ENCODE data around the gene OR10D3. TPM values are rescaled to one million over a fixed set of nuclear protein-coding genes. Genes with fewer than 3 reads are reported as not detected.

The OR10D3 gene
- total and polyA plus RNA-seq, 8 donors = not detected

- no peaks in the 10 kb centered on the region for H3K27me3 ChIP-seq
- no peak for TF ChIP-seq CTCF (IDR thresholded peaks at IDR 0.05)
- DNase-seq = no peak
- 85 to 93% methylated on average over 5 of the region's 5 CpGs for WGBS, 2 donors
- no peak overlapping the region for H3K27ac ChIP-seq
- no peaks in the 10 kb centered on the region for H3K36me3 ChIP-seq
- intact Hi-C loops (cut with DNase I) = no loop called here
- no peak for FAIRE-seq
- ATAC-seq = no peak
- H3K9me3 ChIP-seq = no peaks in the 10 kb centered on the region
- H3K4me1 ChIP-seq = no peaks in the 10 kb centered on the region
- H3K4me3 ChIP-seq = no peak overlapping the region
Measured at GRCh38 chr11:124176925-124177715, 6.0 kb upstream of the OR10D3 start.

- H3K27me3 ChIP-seq = no peaks in the 10 kb centered on the region
- H3K4me3 ChIP-seq = no peak overlapping the region
- intact Hi-C loops (cut with DNase I) = no loop called here
- H3K9me3 ChIP-seq = no peaks in the 10 kb centered on the region
- H3K4me1 ChIP-seq = no peaks in the 10 kb centered on the region
- DNase-seq (no peak), FAIRE-seq (no peak), ATAC-seq (no peak)
- TF ChIP-seq CTCF (IDR thresholded peaks at IDR 0.05) = no peak
- no peak overlapping the region for H3K27ac ChIP-seq
- 30 to 33% methylated on average over 1 of the region's 1 CpG for WGBS, 2 donors
- H3K36me3 ChIP-seq = no peaks in the 10 kb centered on the region
Measured at GRCh38 chr11:124179310-124179709, 3.8 kb upstream of the OR10D3 start.

GRCh38 chr11:124190298-124191139 lies 7.4 kb downstream of the OR10D3 start:
- intact Hi-C loops (cut with DNase I) = no loop called here
- H3K27me3 ChIP-seq = no peaks in the 10 kb centered on the region
- no peak overlapping the region for H3K4me3 ChIP-seq
- WGBS, 2 donors = 82 to 90% methylated on average over 2 of the region's 2 CpGs
- DNase-seq = no peak
- H3K4me1 ChIP-seq = no peaks in the 10 kb centered on the region
- FAIRE-seq = no peak
- ATAC-seq = no peak
- no peaks in the 10 kb centered on the region for H3K9me3 ChIP-seq
- no peak overlapping the region for H3K27ac ChIP-seq
- H3K36me3 ChIP-seq = no peaks in the 10 kb centered on the region
- no peak for TF ChIP-seq CTCF (IDR thresholded peaks at IDR 0.05)

GRCh38 chr11:124193221-124194010 lies 10.3 kb downstream of the OR10D3 start:
- DNase-seq (no peak), FAIRE-seq (no peak), ATAC-seq (no peak)
- Histone ChIP-seq H3K36me3 (no peaks in the 10 kb centered on the region), H3K27ac (no peak overlapping the region), H3K4me3 (no peak overlapping the region), H3K9me3 (no peaks in the 10 kb centered on the region), H3K27me3 (no peaks in the 10 kb centered on the region), H3K4me1 (no peaks in the 10 kb centered on the region)
- WGBS, 2 donors = 62 to 69% methylated on average over 6 of the region's 6 CpGs
- no peak for TF ChIP-seq CTCF (IDR thresholded peaks at IDR 0.05)
- intact Hi-C loops (cut with DNase I) = no loop called here
